PC-3 (cell line): ENCODE data around the gene TSHZ2.

Experiments
- CTCF ChIP-seq: fragments of 300-600 bp; sonication (generic); conservative IDR thresholded peaks from 2 replicates; pipeline ENCODE4 v1.5.1; 2017; ENCODE audit warnings: antibody characterized with exemption, low read depth, mild to moderate bottlenecking, low read length
- EZH2phosphoT487 ChIP-seq: fragments of 300-600 bp; sonication (generic); IDR thresholded peaks from 2 replicates; pipeline ENCODE4 v1.6.1; 2018; ENCODE audit warnings: mild to moderate bottlenecking, antibody characterized with exemption, low read length, borderline replicate concordance

GRCh38 chr20:53011640-53012039 lies 39.5 kb downstream of the TSHZ2 start:
- no peak for TF ChIP-seq EZH2phosphoT487
- no peak for TF ChIP-seq CTCF
